ENCODE measurements around the gene ATP6V1E1. TPM values are rescaled to one million over a fixed set of nuclear protein-coding genes. Genes with fewer than 3 reads are reported as not detected.
"Not testable (repeated sequence)": the region's sequence is repeated elsewhere in the genome, so short reads cannot be mapped to it uniquely, and the experiment has no call there.

The ATP6V1E1 gene
- polyA plus RNA-seq, 2 donors: 63.9 to 112 TPM

GRCh38 chr22:17637490-17638181 is 9.1 kb upstream of the ATP6V1E1 start:
- 49% methylated on average over 10 of the region's 10 CpGs for WGBS, 2 donors
- Histone ChIP-seq H3K4me1 (ENCODE audit: control insufficient read depth in 2 of 2, insufficient read depth in 2 of 2, low read length in 1 of 2) (no peaks in the 10 kb centered on the region), H3K4me3 (ENCODE audit: low read depth in 1 of 2, low read length in 2 of 2) (peak overlapping the region; percentile 72 to 85), H3K36me3 (ENCODE audit: control insufficient read depth in 2 of 2, insufficient read depth in 2 of 2, low read length in 1 of 2) (no peaks in the 10 kb centered on the region), H3K9me3 (ENCODE audit: control insufficient read depth in 2 of 2, insufficient read depth in 1 of 2, low read depth in 1 of 2, low read length in 1 of 2) (no peaks in the 10 kb centered on the region), H3K27me3 (ENCODE audit: control insufficient read depth in 1 of 2, insufficient read depth in 2 of 2, low read length in 2 of 2) (no peaks in the 10 kb centered on the region), H3K27ac (ENCODE audit: low read depth in 2 of 2, low read length in 1 of 2) (peak overlapping the region; percentile 99)

GRCh38 chr22:17636850-17637249 is 8.3 kb upstream of the ATP6V1E1 start:
- not testable (repeated sequence) for H3K9me3 ChIP-seq (ENCODE audit: control insufficient read depth in 2 of 2, insufficient read depth in 1 of 2, low read depth in 1 of 2, low read length in 1 of 2); H3K4me1 ChIP-seq (ENCODE audit: control insufficient read depth in 2 of 2, insufficient read depth in 2 of 2, low read length in 1 of 2); H3K27ac ChIP-seq (ENCODE audit: low read depth in 2 of 2, low read length in 1 of 2); H3K36me3 ChIP-seq (ENCODE audit: control insufficient read depth in 2 of 2, insufficient read depth in 2 of 2, low read length in 1 of 2); H3K4me3 ChIP-seq (ENCODE audit: low read depth in 1 of 2, low read length in 2 of 2); H3K27me3 ChIP-seq (ENCODE audit: control insufficient read depth in 1 of 2, insufficient read depth in 2 of 2, low read length in 2 of 2)
- 87 to 88% methylated on average over 10 of the region's 10 CpGs for WGBS, 2 donors

DNA sequence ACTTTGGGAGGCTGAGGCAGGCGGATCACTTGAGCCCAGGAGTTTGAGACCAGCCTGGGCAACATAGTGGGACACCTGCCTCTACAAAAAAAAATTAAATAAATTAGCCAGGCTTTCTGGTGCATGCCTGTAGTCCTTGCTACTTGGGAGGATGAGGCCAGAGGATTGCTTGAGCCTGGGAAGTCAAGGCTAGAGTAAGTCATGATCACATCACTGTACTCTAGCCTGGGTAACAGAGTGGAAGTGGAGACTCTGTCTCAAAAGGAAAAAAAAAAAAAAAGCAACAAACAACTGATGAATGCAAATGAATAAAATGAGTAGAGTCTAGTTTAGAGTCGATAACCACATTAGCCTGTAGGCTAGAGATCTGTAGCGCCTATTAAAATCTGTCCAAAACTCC is 6.1 kb upstream of the ATP6V1E1 start:
- 82 to 92% methylated on average over 3 of the region's 3 CpGs for WGBS, 2 donors
- no peak overlapping the region for H3K4me3 ChIP-seq (ENCODE audit: low read depth in 1 of 2, low read length in 2 of 2)

DNA sequence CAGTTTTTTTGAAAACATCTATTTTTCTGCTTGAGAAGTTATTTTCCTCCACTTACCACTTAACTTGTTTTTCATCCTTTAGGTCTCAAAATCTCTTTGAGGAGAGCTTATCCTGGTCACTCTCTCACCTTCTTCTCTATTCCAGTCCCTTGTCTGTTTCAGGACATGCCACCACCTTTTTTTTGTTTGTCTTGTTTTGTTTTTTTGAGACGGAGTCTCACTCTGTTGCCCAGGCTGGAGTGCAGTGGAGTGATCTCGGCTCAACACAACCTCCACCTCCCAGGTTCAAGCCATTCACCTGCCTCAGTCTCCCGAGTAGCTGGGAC is 5.4 kb upstream of the ATP6V1E1 start:
- Histone ChIP-seq H3K4me3 (ENCODE audit: low read depth in 1 of 2, low read length in 2 of 2) (no peak overlapping the region), H3K27ac (ENCODE audit: low read depth in 2 of 2, low read length in 1 of 2) (peak overlapping the region; percentile 98), H3K4me1 (ENCODE audit: control insufficient read depth in 2 of 2, insufficient read depth in 2 of 2, low read length in 1 of 2) (no peaks in the 10 kb centered on the region), H3K9me3 (ENCODE audit: control insufficient read depth in 2 of 2, insufficient read depth in 1 of 2, low read depth in 1 of 2, low read length in 1 of 2) (no peaks in the 10 kb centered on the region), H3K36me3 (ENCODE audit: control insufficient read depth in 2 of 2, insufficient read depth in 2 of 2, low read length in 1 of 2) (no peaks in the 10 kb centered on the region), H3K27me3 (ENCODE audit: control insufficient read depth in 1 of 2, insufficient read depth in 2 of 2, low read length in 2 of 2) (no peaks in the 10 kb centered on the region)
- 62 to 72% methylated on average over 3 of the region's 3 CpGs for WGBS, 2 donors

More for the DNA sequence above, 6.1 kb upstream of the ATP6V1E1 start:
- no peaks in the 10 kb centered on the region for H3K9me3 ChIP-seq (ENCODE audit: control insufficient read depth in 2 of 2, insufficient read depth in 1 of 2, low read depth in 1 of 2, low read length in 1 of 2)
- H3K4me1 ChIP-seq (ENCODE audit: control insufficient read depth in 2 of 2, insufficient read depth in 2 of 2, low read length in 1 of 2): no peaks in the 10 kb centered on the region
- H3K36me3 ChIP-seq (ENCODE audit: control insufficient read depth in 2 of 2, insufficient read depth in 2 of 2, low read length in 1 of 2): no peaks in the 10 kb centered on the region
- no peaks in the 10 kb centered on the region for H3K27me3 ChIP-seq (ENCODE audit: control insufficient read depth in 1 of 2, insufficient read depth in 2 of 2, low read length in 2 of 2)
- H3K27ac ChIP-seq (ENCODE audit: low read depth in 2 of 2, low read length in 1 of 2): peak overlapping the region; percentile 98

GRCh38 chr22:17633217-17633997 is 4.9 kb upstream of the ATP6V1E1 start:
- Histone ChIP-seq H3K4me3 (ENCODE audit: low read depth in 1 of 2, low read length in 2 of 2) (no peak overlapping the region), H3K27ac (ENCODE audit: low read depth in 2 of 2, low read length in 1 of 2) (peak overlapping the region; percentile 98), H3K4me1 (ENCODE audit: control insufficient read depth in 2 of 2, insufficient read depth in 2 of 2, low read length in 1 of 2) (no peaks in the 10 kb centered on the region), H3K27me3 (ENCODE audit: control insufficient read depth in 1 of 2, insufficient read depth in 2 of 2, low read length in 2 of 2) (no peaks in the 10 kb centered on the region), H3K9me3 (ENCODE audit: control insufficient read depth in 2 of 2, insufficient read depth in 1 of 2, low read depth in 1 of 2, low read length in 1 of 2) (no peaks in the 10 kb centered on the region), H3K36me3 (ENCODE audit: control insufficient read depth in 2 of 2, insufficient read depth in 2 of 2, low read length in 1 of 2) (no peaks in the 10 kb centered on the region)
- WGBS, 2 donors: 58 to 65% methylated on average over 4 of the region's 4 CpGs

DNA sequence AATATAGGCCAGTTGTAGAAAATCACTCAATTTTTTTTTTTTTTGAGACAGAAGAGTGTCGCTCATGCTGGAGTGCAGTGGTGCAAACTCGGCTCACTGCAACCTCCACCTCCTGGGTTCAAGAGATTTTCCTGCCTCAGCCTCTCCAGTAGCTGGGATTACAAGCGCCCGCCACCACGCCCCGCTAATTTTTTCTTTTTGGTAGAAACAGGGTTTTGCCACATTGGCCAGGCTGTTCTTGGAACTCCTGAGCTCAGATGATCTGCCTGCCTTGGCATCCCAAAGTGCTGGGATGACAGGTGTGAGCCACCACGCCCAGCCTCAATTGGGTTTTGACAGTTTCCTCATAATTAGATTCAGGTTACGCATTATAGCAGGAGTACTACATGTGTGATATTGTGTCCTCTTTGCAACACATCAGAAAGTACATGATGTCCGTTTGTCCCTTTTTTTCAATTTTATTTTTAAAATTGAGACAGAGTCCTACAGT is 2.6 kb upstream of the ATP6V1E1 start:
- 91 to 94% methylated on average over 9 of the region's 9 CpGs for WGBS, 2 donors
- H3K27me3 ChIP-seq (ENCODE audit: control insufficient read depth in 1 of 2, insufficient read depth in 2 of 2, low read length in 2 of 2): no peaks in the 10 kb centered on the region
- no peaks in the 10 kb centered on the region for H3K9me3 ChIP-seq (ENCODE audit: control insufficient read depth in 2 of 2, insufficient read depth in 1 of 2, low read depth in 1 of 2, low read length in 1 of 2)
- no peak overlapping the region for H3K27ac ChIP-seq (ENCODE audit: low read depth in 2 of 2, low read length in 1 of 2)
- no peaks in the 10 kb centered on the region for H3K36me3 ChIP-seq (ENCODE audit: control insufficient read depth in 2 of 2, insufficient read depth in 2 of 2, low read length in 1 of 2)
- no peaks in the 10 kb centered on the region for H3K4me1 ChIP-seq (ENCODE audit: control insufficient read depth in 2 of 2, insufficient read depth in 2 of 2, low read length in 1 of 2)
- H3K4me3 ChIP-seq (ENCODE audit: low read depth in 1 of 2, low read length in 2 of 2): no peak overlapping the region

- Histone ChIP-seq H3K36me3 (ENCODE audit: control insufficient read depth in 2 of 2, insufficient read depth in 2 of 2, low read length in 1 of 2) (no peaks in the 10 kb centered on the region), H3K27me3 (ENCODE audit: control insufficient read depth in 1 of 2, insufficient read depth in 2 of 2, low read length in 2 of 2) (no peaks in the 10 kb centered on the region), H3K9me3 (ENCODE audit: control insufficient read depth in 2 of 2, insufficient read depth in 1 of 2, low read depth in 1 of 2, low read length in 1 of 2) (no peaks in the 10 kb centered on the region), H3K27ac (ENCODE audit: low read depth in 2 of 2, low read length in 1 of 2) (no peak overlapping the region), H3K4me1 (ENCODE audit: control insufficient read depth in 2 of 2, insufficient read depth in 2 of 2, low read length in 1 of 2) (no peaks in the 10 kb centered on the region), H3K4me3 (ENCODE audit: low read depth in 1 of 2, low read length in 2 of 2) (peak overlapping the region in 1 of 2 donors; percentile 100)
- 83 to 86% methylated on average over 7 of the region's 7 CpGs for WGBS, 2 donors
Observed at GRCh38 chr22:17629641-17630040, 1.1 kb upstream of the ATP6V1E1 start.

DNA sequence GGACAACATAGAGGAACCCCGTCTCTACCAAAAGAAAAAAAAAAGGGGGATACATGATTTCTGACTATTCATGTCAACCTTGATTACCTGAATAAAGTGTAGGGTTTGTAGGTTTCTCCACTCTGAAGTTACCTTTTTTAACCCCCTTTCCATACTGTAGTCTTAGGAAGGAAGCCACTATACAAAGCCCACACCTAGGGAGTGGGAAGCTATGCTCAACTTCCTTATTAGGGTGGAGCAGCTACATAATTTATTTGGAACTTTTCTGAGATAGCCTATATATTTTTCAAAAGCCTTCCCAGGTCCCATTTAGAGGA is 582 bp upstream of the ATP6V1E1 start:
- peak overlapping the region; percentile 92 to 97 for H3K27ac ChIP-seq (ENCODE audit: low read depth in 2 of 2, low read length in 1 of 2)
- no peaks in the 10 kb centered on the region for H3K4me1 ChIP-seq (ENCODE audit: control insufficient read depth in 2 of 2, insufficient read depth in 2 of 2, low read length in 1 of 2)
- no peaks in the 10 kb centered on the region for H3K9me3 ChIP-seq (ENCODE audit: control insufficient read depth in 2 of 2, insufficient read depth in 1 of 2, low read depth in 1 of 2, low read length in 1 of 2)
- no peaks in the 10 kb centered on the region for H3K27me3 ChIP-seq (ENCODE audit: control insufficient read depth in 1 of 2, insufficient read depth in 2 of 2, low read length in 2 of 2)
- no peaks in the 10 kb centered on the region for H3K36me3 ChIP-seq (ENCODE audit: control insufficient read depth in 2 of 2, insufficient read depth in 2 of 2, low read length in 1 of 2)
- WGBS, 2 donors: 0% methylated on average over 1 of the region's 1 CpG
- H3K4me3 ChIP-seq (ENCODE audit: low read depth in 1 of 2, low read length in 2 of 2): peak overlapping the region; percentile 56 to 100

DNA sequence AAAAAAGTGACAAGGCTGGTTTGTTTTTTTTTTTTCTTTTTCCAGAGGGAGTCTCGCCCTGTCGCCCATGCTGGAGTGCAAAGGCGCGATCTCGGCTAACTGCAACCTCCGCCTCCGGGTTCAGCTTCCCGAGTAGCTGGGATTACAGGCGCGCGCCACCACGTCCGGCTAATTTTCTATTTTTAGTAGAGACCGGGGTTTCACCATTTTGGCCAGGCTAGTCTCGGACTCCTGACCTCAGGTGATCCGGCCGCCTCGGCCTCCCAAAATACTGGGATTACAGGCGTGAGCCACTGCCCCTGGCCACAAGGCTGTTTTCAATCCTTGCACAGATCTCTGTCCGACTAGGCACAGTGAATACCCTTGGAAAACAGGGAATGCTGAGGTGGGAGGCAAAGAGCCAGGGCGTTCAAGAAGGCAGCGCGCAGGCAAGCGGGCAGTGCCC is 566 bp downstream of the ATP6V1E1 start:
- no peaks in the 10 kb centered on the region for H3K36me3 ChIP-seq (ENCODE audit: control insufficient read depth in 2 of 2, insufficient read depth in 2 of 2, low read length in 1 of 2)
- no peaks in the 10 kb centered on the region for H3K27me3 ChIP-seq (ENCODE audit: control insufficient read depth in 1 of 2, insufficient read depth in 2 of 2, low read length in 2 of 2)
- H3K9me3 ChIP-seq (ENCODE audit: control insufficient read depth in 2 of 2, insufficient read depth in 1 of 2, low read depth in 1 of 2, low read length in 1 of 2): no peaks in the 10 kb centered on the region
- 8 to 10% methylated on average over 24 of the region's 24 CpGs for WGBS, 2 donors
- H3K4me3 ChIP-seq (ENCODE audit: low read depth in 1 of 2, low read length in 2 of 2): peak overlapping the region; percentile 100
- no peaks in the 10 kb centered on the region for H3K4me1 ChIP-seq (ENCODE audit: control insufficient read depth in 2 of 2, insufficient read depth in 2 of 2, low read length in 1 of 2)
- peak overlapping the region; percentile 97 to 99 for H3K27ac ChIP-seq (ENCODE audit: low read depth in 2 of 2, low read length in 1 of 2)

GRCh38 chr22:17613280-17613679 is 15.3 kb downstream of the ATP6V1E1 start:
- H3K9me3 ChIP-seq (ENCODE audit: control insufficient read depth in 2 of 2, insufficient read depth in 1 of 2, low read depth in 1 of 2, low read length in 1 of 2): no peaks in the 10 kb centered on the region
- no peak overlapping the region for H3K27ac ChIP-seq (ENCODE audit: low read depth in 2 of 2, low read length in 1 of 2)
- H3K36me3 ChIP-seq (ENCODE audit: control insufficient read depth in 2 of 2, insufficient read depth in 2 of 2, low read length in 1 of 2): peaks cover 3 to 4% of the 10 kb centered on the region in 2 donors
- no peaks in the 10 kb centered on the region for H3K27me3 ChIP-seq (ENCODE audit: control insufficient read depth in 1 of 2, insufficient read depth in 2 of 2, low read length in 2 of 2)
- H3K4me3 ChIP-seq (ENCODE audit: low read depth in 1 of 2, low read length in 2 of 2): no peak overlapping the region
- WGBS, 2 donors: 86 to 91% methylated on average over 7 of the region's 7 CpGs
- no peaks in the 10 kb centered on the region for H3K4me1 ChIP-seq (ENCODE audit: control insufficient read depth in 2 of 2, insufficient read depth in 2 of 2, low read length in 1 of 2)

All from esophagus (tissue), 2 donors.